GM12891 (cell line): ENCODE data around the gene ACTL8.

Experiments
- POLR2A ChIP-seq: IDR thresholded peaks from 2 replicates; pipeline ENCODE4 v1.6.1; 2011; ENCODE audit warnings: low read depth, low read length, control low read depth
- POLR2AphosphoS5 ChIP-seq: IDR thresholded peaks from 2 replicates; pipeline ENCODE4 v1.6.1; 2011; ENCODE audit warnings: low read depth, low read length, control low read depth
- SPI1 ChIP-seq: IDR thresholded peaks from 2 replicates; pipeline ENCODE4 v1.6.1; 2011; ENCODE audit warnings: low read depth, low read length, control low read depth
- TAF1 ChIP-seq: IDR thresholded peaks from 2 replicates; pipeline ENCODE4 v1.6.1; 2011; ENCODE audit warnings: low read depth, low read length, control low read depth

DNA sequence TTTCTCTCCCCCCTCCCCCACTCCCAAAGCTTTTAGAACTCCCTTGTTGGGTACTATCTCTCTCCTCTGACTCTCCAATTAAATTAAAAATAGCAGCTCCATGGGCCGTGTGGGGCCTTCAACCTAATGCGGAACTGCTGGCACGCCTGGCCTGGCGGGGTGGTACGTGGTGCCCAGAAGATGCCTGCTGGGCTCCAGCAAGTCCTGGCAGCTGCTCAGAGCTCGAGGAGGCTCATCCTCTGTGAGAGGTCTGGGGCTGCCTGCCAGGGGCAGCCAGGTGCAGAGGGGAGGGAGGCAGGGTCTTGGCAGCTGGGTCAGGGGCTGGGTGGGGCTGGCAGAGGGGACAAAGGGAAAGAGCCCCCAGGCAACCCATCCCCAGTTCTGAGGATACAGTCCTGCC, 74.4 kb downstream of the ACTL8 start:
- no peak for TF ChIP-seq SPI1
- TF ChIP-seq TAF1: no peak
- no peak for TF ChIP-seq POLR2A
- TF ChIP-seq POLR2AphosphoS5: no peak
